ENCODE results near the gene AKAP1.

GRCh38 chr17:57151798-57152197, 66.8 kb downstream of the AKAP1 start:
- no peak for TF ChIP-seq EZH2 (IDR thresholded peaks at IDR 0.05; ENCODE audit: low read depth)
- no peak for TF ChIP-seq CTCF (conservative IDR thresholded peaks at IDR 0.05)

All from PC-9 (cell line).